Astrocyte (in vitro differentiated cells and primary cell): Measurements from ENCODE around the gene NPLOC4. TPM values are rescaled to one million over a fixed set of nuclear protein-coding genes. Genes with fewer than 3 reads are reported as not detected.

ENCODE experiments used
- DNase-seq: peaks from one replicate; pipeline ENCODE4 v3.0.0-alpha.2; 2010; ENCODE audit warnings: low read depth
- FAIRE-seq: peaks from 2 replicates; lab custom pipeline; 2011; peaks lifted over from hg19 to GRCh38; lab: Jason Lieb, UNC
- H2AFZ ChIP-seq: 2 replicates; pipeline ENCODE4 v1.6.0; 2012; ENCODE audit warnings: low read depth, low read length, inconsistent platforms
- H3K27ac ChIP-seq: 2 replicates; pipeline ENCODE4 v1.5.1; 2011; ENCODE audit warnings: low read depth, low read length, inconsistent platforms
- H3K27me3 ChIP-seq: 2 replicates; pipeline ENCODE4 v1.6.0; 2011; ENCODE audit warnings: low read length, inconsistent platforms; ENCODE audit not compliant: insufficient read depth
- H3K36me3 ChIP-seq: 2 replicates; pipeline ENCODE4 v1.5.1; 2011; ENCODE audit warnings: low read length, inconsistent platforms; ENCODE audit not compliant: insufficient read depth
- H3K4me1 ChIP-seq: 2 replicates; pipeline ENCODE4 v1.5.1; 2011; ENCODE audit warnings: low read length, inconsistent platforms; ENCODE audit not compliant: insufficient read depth
- H3K4me2 ChIP-seq: 2 replicates; pipeline ENCODE4 v1.6.0; 2012; ENCODE audit warnings: low read length, inconsistent platforms
- H3K4me3 ChIP-seq: 2 replicates; pipeline ENCODE4 v1.5.1; 2011; ENCODE audit warnings: low read depth, mild to moderate bottlenecking, low read length, inconsistent platforms; ENCODE audit not compliant: insufficient read depth
- H3K79me2 ChIP-seq: 2 replicates; pipeline ENCODE4 v1.6.0; 2012; ENCODE audit warnings: mild to moderate bottlenecking, low read length, inconsistent platforms; ENCODE audit not compliant: insufficient read depth
- H3K9ac ChIP-seq: 2 replicates; pipeline ENCODE4 v1.6.0; 2012; ENCODE audit warnings: mild to moderate bottlenecking, low read length, inconsistent platforms
- H3K9me3 ChIP-seq: 2 replicates; pipeline ENCODE4 v1.5.1; 2012; ENCODE audit warnings: low read depth, mild to moderate bottlenecking, low read length, inconsistent platforms; ENCODE audit not compliant: insufficient read depth
- H4K20me1 ChIP-seq: 2 replicates; pipeline ENCODE4 v1.6.0; 2012; ENCODE audit warnings: low read length, inconsistent platforms; ENCODE audit not compliant: insufficient read depth
- H3K27ac Mint-ChIP-seq: one replicate; pipeline ENCODE4 v1.8.0; 2021; ENCODE audit warnings: mild to moderate bottlenecking, mixed read lengths; ENCODE audit not compliant: unreplicated experiment
- H3K27me3 Mint-ChIP-seq: one replicate; pipeline ENCODE4 v1.8.0; 2021; ENCODE audit warnings: low read depth, mixed read lengths; ENCODE audit not compliant: unreplicated experiment
- H3K36me3 Mint-ChIP-seq: one replicate; pipeline ENCODE4 v1.8.0; 2021; ENCODE audit warnings: low read depth, mixed read lengths; ENCODE audit not compliant: unreplicated experiment
- H3K4me1 Mint-ChIP-seq: one replicate; pipeline ENCODE4 v1.8.0; 2021; ENCODE audit warnings: low read depth, mixed read lengths; ENCODE audit not compliant: unreplicated experiment
- H3K4me3 Mint-ChIP-seq: one replicate; pipeline ENCODE4 v1.8.0; 2021; ENCODE audit warnings: mild to moderate bottlenecking, moderate library complexity, mixed read lengths; ENCODE audit not compliant: unreplicated experiment
- H3K9me3 Mint-ChIP-seq: one replicate; pipeline ENCODE4 v1.8.0; 2021; ENCODE audit warnings: mild to moderate bottlenecking, mixed read lengths; ENCODE audit not compliant: unreplicated experiment
- CTCF ChIP-seq: IDR thresholded peaks from 2 replicates; pipeline ENCODE4 v1.5.1; 2011; ENCODE audit warnings: low read depth, mild to moderate bottlenecking, inconsistent platforms, low read length, moderate library complexity; ENCODE audit not compliant: insufficient read depth
- EZH2 ChIP-seq: IDR thresholded peaks from 2 replicates; pipeline ENCODE4 v1.6.1; 2012; ENCODE audit warnings: mild to moderate bottlenecking, low read length, inconsistent platforms; ENCODE audit not compliant: insufficient read depth
- total RNA-seq: library from RNA; stranded (reverse); gene quantifications from 2 replicates; pipeline ENCODE4 v1.2.1, GENCODE V29; 2021

The NPLOC4 gene
- total RNA-seq, 1 donor from 2014 or later: 125 TPM

GRCh38 chr17:81551458-81552243, 85.3 kb downstream of the NPLOC4 start:
- Histone ChIP-seq H3K36me3 (peaks cover 5% of the 10 kb centered on the region), H3K9ac (peak overlapping the region; percentile 89), H3K79me2 (peaks cover 58% of the 10 kb centered on the region), H3K9me3 (no peaks in the 10 kb centered on the region), H2AFZ (peak overlapping the region; percentile 67), H3K4me1 (peaks cover 43% of the 10 kb centered on the region), H3K27ac (peak overlapping the region; percentile 69), H3K27me3 (no peaks in the 10 kb centered on the region), H3K4me3 (peak overlapping the region; percentile 81), H4K20me1 (peaks cover 54% of the 10 kb centered on the region), H3K4me2 (peak overlapping the region; percentile 98)
- TF ChIP-seq EZH2 (no peak), CTCF (no peak)
- Mint-ChIP-seq H3K27ac (peak overlapping the region; percentile 81), H3K4me3 (peak overlapping the region; percentile 90), H3K9me3 (no peaks in the 10 kb centered on the region), H3K36me3 (peaks cover 17% of the 10 kb centered on the region), H3K27me3 (no peaks in the 10 kb centered on the region), H3K4me1 (peaks cover 38% of the 10 kb centered on the region)
- no peak for DNase-seq
- FAIRE-seq: no peak

- Histone ChIP-seq H3K9ac (peak overlapping the region; percentile 89), H3K4me2 (peak overlapping the region; percentile 98), H3K27me3 (no peaks in the 10 kb centered on the region), H2AFZ (no peak overlapping the region), H3K79me2 (peaks cover 52% of the 10 kb centered on the region), H3K4me3 (peak overlapping the region; percentile 81), H4K20me1 (peaks cover 54% of the 10 kb centered on the region), H3K4me1 (peaks cover 36% of the 10 kb centered on the region), H3K36me3 (peaks cover 2% of the 10 kb centered on the region), H3K27ac (peak overlapping the region; percentile 69), H3K9me3 (no peaks in the 10 kb centered on the region)
- DNase-seq: no peak
- FAIRE-seq: no peak
- peaks cover 14% of the 10 kb centered on the region for H3K36me3 Mint-ChIP-seq
- TF ChIP-seq CTCF: no peak
- TF ChIP-seq EZH2: no peak
- peak overlapping the region; percentile 62 for H3K27ac Mint-ChIP-seq
- H3K4me3 Mint-ChIP-seq: peak overlapping the region; percentile 90
- H3K9me3 Mint-ChIP-seq: no peaks in the 10 kb centered on the region
- H3K27me3 Mint-ChIP-seq: no peaks in the 10 kb centered on the region
- H3K4me1 Mint-ChIP-seq: peaks cover 31% of the 10 kb centered on the region
Measured at GRCh38 chr17:81550830-81551457, 86.0 kb downstream of the NPLOC4 start.
